ENCODE data around the gene DKK3.

The DKK3 gene

GRCh38 chr11:11937957-11938356, 70.5 kb downstream of the DKK3 start:
- no peak for DNase-seq (ENCODE audit: low read depth in 3 of 3)

GRCh38 chr11:11937433-11937832, 71.0 kb downstream of the DKK3 start:
- no peak for DNase-seq (ENCODE audit: low read depth in 3 of 3)

GRCh38 chr11:11935536-11935935, 72.9 kb downstream of the DKK3 start:
- no peak for DNase-seq (ENCODE audit: low read depth in 3 of 3)

DNA sequence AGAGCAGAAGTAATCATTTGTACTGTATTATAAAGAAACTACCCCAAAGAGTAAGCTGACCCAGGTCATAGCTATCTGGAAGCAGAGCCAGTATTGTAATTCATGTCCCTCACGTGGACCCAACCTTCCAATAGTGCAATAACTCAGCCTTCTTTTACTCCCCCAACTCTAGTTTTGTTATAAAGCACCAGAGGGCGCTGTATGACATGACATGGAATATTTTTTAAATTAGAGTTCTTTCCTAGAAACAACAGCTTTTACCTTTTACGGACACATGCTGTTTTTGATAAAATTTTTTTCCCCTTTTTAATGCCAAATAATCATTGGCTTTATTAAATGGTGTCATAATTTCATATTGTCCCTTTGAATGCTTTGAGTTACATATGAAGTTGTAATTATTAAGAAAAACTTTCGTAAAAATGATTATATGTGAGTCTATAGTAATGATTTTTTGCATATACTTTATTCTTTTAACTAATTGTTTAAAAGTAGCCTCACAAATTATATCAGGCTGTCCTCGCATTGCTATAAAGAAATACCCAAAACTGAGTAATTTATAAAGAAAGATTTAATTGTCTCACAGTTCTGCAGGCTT, 76.9 kb downstream of the DKK3 start:
- no peak for DNase-seq (ENCODE audit: low read depth in 3 of 3)

- no peak for DNase-seq (ENCODE audit: low read depth in 3 of 3)
These were observed 78.5 kb downstream of the DKK3 start for GRCh38 chr11:11929920-11930319.

DNA sequence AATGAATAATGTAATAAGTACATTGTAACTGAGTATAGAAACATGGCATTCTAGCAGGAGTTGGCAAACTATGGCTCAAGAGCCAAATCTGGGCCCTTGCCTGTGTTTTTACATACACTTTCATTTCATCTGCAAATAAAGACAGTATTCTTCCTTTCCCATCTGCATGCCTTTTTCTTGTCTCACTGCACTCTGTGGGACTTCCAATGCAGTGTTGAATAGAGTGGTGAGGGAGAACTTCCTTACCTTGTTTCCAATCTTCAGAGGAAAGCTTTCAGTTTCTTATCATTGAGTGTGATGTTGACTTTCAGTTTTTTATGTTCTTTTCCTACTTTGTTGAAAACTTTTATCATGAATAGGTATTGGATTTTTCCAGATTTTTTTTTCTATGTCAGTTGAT, 84.6 kb downstream of the DKK3 start:
- DNase-seq (ENCODE audit: low read depth in 3 of 3): no peak

GRCh38 chr11:11916981-11917399, 91.4 kb downstream of the DKK3 start:
- no peak for DNase-seq (ENCODE audit: low read depth in 3 of 3)

- no peak for DNase-seq (ENCODE audit: low read depth in 3 of 3)
These were observed 92.8 kb downstream of the DKK3 start for GRCh38 chr11:11915625-11916024.

DNA sequence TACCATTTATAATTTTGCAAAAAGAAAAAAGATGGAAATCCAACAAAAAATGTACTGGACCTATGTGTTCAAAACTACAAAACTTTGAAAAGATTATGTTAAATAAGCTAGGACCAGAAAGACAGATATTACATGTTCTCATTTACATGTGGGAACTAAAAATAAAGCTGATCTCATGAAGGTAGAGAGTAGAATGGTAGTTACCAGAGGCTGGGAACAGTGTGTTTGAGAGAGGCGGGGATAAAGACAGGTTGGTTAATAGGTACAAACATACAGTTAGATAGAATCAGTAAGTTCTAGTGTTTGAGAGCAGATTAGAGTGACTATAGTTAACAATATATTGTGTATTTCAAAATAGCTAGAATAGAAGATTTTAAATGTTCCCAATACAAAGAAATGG, 95.0 kb downstream of the DKK3 start:
- DNase-seq (ENCODE audit: low read depth in 3 of 3): no peak
